ENCODE measurements around the gene ZIM2.

Gene ZIM2

DNA sequence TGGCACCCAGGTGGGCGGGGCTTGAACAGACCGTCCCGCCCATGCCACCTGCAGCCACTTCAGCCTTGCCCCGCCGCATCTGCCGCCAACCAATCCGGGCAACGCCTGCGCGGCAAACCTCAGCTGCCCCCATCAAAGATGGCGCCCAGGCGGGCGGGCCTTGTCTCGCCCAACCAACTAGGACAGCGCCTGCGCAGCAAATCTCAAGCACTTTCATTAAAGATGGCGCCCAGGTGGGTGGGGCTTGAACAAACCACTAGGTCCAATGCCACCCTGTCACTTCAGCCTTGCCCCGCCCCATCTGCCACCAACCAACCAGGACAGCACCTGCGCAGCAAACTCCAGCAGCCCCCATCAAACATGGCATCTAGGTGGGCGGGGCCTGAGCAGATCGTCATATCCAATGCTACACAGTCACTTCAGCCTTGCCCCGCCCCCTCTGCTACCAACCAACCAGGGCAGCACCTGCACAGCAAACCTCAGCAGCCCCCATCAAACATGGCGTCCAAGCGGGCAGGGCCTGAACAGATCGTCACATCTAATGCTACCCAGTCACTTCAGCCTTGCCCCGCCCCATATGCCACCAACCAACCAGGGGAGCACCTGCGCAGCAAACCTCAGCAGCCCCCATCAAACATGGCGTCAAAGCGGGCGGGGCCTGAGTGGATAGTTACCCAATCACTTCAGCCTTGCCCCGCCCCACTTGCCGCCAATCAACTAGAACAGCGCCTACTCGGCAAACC lies 1.4 kb downstream of the ZIM2 start:
- DNase-seq = no peak

DNA sequence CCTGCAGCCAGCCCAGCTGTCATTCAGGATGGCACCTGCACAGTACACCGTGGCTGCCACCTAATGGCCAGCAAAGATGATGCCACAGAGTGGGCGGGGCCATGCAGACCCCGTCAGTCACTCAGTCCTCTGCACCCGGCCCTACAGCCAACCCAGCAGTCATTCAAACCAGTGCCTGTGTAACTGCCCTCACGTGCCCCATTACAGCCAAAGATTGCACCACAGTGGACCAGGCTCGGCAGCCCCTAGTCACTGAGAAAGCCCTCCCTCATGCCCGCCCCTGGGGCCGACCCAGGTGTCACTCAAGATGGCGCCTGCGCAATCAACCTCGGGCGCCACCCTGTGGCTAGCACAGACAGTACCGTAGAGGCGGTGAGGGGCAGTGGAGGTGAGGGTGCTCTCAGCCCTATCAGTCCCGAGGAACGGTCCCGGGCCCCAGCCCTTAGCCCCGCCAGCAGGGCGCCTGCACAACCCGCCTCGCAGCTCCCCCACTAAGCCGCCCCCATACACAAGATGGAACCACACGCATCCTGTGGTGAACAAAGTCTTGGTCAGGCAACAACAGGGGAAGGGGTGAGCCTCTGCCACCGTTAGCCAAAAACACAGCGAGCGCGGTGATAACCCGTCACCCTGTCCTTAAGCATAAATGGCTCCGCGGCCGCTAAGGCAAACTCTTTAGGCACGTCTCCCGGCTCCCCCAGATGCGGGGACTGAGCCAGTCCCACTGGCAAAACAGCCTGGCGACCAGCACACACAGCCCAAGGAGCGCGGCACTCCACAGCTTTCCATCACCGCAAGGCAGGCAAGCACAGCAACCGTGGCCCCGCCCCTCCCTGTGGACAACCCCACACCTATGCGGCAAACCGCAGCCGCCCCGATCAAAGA lies 2.3 kb downstream of the ZIM2 start:
- DNase-seq = no peak

DNA sequence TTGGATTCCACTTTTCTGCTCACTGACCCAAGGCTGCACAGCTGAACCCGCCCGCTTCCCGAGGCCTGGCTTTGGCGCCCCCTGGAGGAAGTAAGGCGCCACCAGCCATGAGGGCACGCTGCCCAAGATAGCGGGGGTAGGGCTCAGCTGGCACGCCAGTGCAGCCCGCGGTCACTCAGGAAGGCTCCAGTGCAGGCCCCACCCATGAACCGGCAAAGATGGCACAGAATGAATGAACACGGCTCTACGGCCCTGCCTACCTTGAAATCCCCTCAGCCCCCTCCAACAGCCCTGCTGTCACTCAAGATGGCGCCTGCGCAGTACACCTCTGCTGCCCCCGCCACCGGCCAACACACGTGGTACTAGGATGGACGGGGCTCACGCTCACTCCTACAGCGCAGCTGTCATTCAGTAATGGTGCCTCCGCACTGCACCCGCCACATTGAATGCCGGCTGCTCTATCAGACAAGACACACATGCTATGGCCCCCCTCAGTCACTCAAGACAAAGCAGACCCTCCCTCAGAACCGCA lies 3.0 kb downstream of the ZIM2 start:
- no peak for DNase-seq

DNA sequence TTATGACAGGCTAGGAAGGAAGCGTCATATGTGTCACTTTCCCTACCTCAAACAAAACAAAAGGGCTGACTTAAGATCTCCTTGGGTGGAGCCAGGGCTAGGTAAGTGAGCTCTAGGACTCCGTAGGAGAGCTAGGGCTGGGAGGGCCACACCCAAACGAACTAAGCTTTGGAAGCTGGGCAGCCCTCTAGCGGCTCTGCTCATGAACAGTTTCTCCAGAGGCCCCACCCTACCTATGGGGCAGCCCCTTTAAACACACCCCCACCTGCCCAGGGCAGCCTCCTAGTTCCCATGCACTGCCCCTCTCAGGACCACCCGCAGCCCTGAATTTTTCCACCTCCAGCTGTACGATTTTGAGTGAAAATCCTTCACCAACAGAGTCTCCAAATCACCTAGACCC lies 3.5 kb downstream of the ZIM2 start:
- no peak for DNase-seq

DNA sequence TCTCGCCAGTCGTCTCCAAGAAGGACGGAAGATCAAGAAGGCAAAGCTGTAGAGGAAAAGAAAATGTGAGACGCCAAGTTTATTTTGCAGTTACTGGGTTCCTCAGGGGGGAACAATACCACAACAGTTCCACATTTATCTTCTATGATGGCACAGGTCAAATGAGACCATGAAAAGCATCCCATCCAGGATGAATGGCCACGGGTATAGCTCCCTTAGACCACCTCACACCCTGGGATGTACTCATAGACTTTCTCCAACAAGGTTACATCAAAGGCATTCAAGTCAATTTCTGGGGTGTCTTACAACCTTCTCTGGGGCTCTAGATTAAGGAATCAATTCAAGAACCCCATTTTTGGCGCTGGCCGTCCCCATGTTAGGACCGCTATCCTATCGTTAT lies 4.5 kb downstream of the ZIM2 start:
- no peak for DNase-seq

DNA sequence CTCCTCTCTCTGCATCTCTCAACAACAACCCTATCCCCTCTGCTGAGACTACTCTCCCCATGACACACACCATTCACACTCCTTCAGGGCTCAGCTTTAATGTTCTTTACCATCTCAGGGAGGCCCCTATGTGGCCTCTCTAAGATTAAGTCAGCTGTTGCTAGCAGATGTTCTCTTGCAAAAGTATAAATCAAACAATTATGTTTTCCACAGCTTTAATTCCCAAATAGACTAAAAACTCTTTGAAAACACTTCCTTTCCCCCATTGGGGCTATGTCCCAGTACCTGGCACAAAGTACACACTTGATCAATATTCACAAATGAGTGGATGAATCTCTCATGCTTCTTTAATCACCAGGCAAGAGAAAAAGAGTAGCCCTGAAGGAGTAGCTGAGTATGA lies 5.1 kb downstream of the ZIM2 start:
- no peak for DNase-seq

DNA sequence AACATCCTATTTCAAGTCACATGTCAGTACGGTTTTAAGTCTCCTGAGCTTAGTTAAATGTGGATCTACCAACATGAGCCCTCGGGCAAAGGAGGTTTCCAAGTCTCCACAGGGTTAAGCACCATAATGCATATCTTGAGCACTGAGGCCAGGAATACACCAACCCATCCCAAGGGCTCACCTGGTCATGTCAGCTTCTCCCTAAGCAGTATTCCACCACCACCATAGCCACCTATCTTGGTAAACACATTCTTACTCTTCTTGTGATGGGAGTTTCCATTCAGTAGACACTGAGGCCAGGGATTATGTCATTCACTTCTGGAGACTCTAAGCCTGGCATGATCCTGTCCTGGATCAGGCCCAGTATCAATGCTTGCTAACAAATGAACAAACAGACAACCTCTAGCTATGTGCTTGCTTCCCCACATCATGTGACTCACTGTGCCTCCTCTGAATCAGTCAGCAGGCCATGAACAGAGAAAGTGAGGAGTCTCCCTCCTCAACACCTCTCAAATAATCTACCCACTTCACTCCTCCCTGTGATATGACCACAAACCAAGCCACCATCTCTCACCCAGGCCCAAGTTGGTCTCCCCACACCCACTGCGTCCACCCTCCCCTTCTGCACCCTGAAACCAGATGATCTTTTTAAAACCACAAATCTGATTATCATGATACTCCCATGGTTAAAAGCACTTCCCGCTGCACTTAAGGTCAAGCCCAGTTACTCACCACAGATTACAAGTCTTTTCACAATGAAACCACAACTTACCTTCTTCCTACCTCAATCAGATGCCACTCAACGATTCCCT lies 5.8 kb downstream of the ZIM2 start:
- DNase-seq = no peak

DNA sequence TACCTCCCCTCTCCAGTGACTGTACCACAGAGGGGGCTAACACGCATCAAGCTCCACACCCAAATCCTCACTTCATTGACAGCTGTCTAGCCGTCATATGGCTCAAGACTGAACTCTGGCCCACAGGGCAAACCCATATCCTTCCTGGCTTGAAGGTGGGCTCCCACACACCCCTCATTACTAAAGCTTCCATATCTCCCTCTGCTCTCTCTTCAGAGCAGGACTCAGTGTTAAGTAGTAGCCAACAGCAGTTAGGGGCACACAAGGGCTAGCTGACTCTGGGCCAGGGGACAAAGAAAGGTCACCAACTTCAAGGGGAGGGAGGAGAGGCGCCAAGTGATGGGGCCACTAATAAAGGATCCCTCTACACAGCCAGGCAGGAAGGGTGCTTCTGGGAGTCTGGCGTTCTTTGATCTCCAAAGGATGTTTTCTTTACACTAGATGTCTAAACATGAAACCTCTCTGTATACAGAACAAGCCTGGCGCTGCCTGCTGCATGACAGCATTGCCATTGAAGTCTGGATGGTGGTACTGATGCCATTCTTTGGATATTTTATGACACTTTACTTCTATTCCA lies 8.1 kb downstream of the ZIM2 start:
- DNase-seq = no peak

DNA sequence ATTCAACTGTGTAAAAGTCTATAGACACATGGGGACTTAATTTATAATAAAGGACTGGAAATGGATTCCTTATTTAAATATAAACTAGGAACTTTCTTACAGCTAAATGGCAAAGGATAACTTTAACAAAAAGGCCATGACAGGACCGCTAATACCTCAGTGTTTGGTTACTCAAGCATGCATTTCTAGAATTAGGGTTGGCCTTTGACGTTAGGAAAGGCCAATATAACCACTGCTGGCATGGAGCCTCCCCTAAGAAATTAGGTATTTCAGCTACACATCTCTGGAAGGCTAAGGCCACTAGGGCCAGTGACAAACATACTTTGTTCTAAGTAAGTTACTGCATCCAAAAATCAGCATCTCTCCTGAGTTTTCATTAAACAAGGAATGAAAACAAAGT lies 9.3 kb downstream of the ZIM2 start:
- no peak for DNase-seq

DNA sequence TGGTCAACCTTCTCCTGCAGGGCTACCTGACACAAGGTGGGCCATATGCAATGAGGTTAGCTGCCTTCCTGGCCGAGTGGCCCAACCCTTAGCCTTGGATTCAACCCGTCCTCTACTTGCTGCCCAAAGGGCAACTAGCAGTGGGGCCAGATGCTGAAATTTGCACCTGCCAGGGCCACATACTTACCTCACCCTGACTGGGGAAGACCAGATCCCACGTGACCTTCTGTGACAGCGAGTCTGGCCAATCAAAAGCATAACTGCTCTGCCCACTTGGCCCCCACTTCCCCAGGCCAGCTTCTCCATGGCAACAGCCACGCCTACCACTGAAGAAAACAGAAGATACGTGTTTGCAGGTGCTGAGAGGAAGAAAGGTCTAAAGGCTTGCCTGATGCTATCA lies 10.9 kb downstream of the ZIM2 start:
- no peak for DNase-seq

DNA sequence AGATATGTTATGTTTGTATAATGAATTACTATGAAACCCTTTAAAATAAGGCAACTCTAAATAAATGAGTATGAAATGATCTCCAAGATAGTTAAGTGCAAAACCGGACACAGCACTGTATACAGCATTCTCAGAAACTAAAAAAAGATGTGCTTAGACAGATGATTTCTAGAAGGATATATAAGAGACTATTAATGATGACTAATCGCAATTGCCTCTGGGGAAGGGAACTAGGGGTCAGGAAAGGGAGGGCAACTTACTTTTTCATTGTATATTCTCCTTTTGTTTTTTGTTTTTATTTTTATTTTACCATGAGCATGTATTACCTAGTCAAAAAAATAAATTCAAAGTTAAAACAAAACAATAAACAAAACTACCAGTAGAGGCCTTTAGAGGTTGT lies 12.8 kb downstream of the ZIM2 start:
- no peak for DNase-seq

DNA sequence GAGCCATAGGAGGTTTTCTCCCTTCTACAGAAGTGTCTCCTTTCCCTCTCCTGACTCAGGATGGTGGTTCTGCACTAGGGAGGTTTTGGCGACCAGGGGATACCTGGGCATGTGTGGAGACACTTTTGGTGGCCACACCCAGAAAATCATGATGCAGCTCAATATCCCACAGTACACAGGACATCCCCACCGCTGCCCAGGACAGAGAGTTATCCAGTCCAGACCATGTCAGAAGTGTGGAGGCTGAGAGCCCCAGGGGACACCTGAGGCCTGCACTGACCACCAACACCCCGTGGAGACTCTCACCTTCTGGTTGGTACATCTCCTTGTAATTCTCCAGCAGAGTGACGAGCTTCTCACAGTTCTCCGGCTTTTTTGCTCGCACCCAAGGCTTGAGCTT lies 16.6 kb downstream of the ZIM2 start:
- DNase-seq = no peak

DNA sequence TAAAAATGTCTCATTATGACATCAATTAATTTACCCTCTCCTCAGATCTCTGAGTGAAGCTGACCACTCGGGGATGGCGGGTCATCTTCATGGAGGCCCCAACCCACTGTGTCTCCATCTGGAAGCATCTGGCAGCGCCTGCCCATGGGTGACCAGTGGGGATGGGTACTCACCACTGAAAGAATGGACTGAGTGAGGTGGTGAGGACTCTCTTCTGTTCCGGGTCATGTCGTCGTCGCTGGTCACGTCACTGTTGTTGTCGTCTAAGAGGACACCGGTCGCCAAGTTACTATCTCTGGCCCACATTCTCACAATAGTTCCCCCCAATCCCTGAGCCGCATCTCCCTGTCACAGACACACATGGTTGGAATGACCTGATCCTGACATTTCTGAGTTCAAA lies 17.1 kb downstream of the ZIM2 start:
- no peak for DNase-seq

DNA sequence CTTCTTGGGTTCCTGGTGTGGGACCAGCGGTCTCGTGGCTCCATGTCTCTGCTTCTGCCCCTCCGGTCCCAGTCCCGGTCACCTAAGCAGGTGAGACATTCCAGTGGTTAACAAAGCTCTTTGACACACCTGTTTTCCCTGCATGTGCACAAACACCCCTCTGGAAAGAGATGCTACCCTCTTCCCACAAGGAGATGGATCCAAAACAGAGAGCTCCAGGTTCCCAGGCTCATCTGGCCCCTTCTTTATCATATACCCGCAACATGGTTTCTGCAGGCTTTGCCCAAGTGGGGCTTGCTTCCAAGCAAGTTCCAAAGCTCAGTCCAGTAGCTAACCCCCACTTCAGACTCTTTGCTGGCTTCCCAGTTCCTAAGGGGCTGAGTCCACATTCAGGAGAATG lies 17.8 kb downstream of the ZIM2 start:
- no peak for DNase-seq

DNA sequence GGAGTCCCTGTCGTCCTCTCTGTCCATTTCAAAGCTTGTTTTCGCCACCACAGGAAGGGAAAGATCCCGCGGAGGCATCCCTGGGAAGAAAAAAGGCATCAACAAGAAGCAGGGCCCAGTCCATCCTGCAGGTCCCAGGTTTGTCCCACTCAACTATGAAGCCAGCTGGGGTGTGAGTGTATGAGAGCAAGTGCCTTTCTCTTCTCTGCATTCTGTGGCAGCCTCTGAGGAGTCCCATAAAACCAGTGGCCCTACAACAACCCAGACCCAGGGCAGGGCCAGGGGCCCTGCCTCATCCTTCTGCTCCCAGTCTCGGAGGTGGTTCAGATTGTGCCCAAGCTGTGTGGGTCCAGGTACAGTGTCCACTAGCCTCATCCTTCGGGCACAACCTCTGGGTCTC lies 18.9 kb downstream of the ZIM2 start:
- DNase-seq = no peak

DNA sequence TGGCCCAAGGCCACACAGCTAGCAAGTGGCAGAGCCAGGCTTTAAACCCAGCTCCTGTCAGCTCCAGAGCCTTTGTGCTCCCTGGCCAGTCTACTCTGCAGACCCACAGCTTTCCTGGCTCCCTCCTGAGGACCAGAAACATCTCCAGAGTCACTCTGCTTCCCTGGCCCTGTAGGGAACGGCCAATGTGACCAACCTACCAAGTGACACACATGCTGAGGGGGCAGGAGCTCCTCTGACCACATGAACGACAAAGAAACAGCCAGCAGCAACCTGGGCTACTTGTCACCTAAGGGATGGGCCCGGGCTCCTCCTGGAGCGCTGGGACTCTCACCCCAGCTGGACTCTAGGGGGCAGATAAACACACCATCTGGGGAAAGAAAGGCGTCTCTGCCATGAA lies 19.3 kb downstream of the ZIM2 start:
- DNase-seq = no peak

DNA sequence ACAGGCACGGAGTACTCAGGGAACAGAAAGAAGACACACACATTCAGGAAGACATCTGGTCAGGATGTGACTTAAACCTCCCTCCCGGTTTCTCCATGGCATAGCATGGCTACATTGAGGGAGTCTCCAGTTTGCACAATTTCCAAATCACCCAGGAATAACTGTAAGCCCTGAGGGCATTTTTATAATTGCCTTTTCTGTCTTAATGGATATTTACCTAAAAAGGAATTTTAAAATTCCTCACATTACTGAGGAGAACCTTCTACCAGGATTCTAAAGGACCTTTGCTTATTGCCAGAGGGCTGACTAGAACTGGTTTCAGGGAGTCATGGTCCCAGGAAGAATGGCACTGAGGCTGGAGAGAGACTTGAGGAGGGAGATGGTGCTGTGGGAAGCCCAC lies 21.4 kb downstream of the ZIM2 start:
- DNase-seq = no peak

DNA sequence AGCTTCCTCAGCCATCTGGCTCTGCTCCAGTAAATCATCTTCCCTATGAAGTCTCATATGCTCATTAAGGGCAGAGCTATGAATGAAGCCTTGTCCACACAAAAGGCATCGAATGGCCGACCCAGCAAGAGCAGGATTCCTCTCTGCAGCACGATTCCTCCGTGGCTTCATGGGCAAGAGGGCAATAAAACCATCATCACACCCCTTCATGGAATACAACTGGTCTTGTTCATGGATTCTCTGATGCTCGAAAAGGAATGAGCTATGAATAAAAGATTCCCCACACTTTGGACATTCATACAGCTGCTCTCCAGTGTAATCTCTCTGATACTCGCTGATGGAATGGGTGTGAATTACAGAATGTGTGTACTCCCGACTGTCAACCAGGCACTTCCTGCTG lies 25.9 kb downstream of the ZIM2 start:
- no peak for DNase-seq

DNA sequence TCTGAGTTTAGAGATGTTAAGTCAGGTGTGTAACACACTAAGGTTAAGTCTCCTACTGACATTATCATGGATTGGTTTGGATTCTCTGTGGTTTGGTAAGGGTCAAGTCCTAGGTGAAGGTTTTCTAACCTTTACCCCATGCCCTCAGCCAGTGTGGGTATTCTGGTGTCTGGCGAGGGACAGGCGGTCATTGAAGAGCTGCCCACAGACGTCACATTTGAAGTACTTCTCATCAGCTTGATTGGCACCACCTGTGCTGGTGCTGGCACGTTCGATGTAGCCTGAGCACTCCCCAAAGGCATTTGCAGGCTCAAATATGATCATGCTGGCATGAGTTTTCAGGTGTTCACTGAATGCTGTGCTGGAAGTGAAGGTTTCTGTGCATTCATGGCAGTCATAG lies 27.0 kb downstream of the ZIM2 start:
- no peak for DNase-seq

DNA sequence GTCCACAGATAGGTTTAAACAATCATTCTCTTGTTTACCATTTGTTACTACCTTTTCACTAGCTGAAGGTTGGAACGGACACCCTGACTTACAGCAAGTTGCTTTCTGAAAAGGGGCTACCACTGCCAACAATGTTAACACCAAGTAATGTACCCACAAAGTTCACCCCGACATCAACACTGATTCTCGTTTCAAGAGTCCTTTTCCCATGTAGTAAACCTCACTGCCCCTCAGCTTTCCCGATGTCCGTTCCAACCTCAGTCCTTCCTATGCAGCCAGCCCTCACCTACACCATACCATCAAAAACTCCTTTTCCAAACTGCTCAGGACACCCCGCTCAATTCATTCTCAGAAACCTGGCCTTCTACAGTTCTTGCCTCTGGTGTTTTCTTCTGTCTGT lies 29.0 kb downstream of the ZIM2 start:
- DNase-seq = no peak

DNA sequence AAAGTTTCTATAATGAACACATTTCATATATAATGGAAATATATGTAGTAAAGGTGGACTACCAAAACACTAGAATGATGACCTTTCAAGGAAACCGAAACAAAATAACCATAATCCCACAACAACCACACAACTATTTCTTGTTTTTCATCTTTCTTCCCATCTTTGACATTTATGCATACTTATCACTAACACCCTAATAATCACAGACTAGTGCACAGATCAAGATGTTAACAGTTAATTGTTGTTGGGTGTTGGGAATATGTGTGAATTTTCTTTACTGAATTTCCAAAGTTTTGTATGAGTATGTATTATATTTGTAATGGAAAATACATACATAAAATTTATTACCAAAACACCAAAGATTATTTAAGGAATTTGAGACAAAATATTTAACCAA lies 30.3 kb downstream of the ZIM2 start:
- no peak for DNase-seq

DNA sequence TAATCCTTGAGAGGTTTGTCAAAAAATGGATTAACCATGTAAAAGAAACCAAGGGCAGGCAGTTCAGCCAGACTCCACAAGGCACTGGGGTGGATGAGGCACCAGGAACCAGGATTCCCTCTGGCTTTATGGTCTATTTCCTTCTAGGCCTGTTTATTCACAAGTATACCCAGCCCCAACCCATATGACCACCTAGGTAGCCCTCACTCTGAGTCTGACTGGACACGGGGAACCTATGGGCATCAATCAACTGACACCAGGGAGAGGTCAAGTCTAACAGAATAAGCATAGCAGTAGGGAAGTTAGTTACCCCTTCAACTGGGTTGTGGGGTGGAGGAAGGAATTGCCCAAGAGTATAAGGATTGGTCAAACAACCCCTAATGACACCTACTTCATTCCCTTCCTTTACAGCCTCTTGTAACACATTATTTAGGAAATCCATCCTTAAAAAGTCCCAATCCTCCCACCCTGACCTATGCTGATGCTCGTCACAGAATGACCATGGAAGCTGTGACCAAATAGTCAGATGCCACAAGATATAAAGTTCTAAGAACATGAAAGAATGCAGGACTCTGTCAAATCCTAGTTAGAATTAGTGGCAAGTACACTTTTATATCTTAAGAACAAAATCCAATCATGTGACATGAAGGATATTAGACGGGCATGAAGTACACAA lies 31.7 kb downstream of the ZIM2 start:
- DNase-seq = no peak

DNA sequence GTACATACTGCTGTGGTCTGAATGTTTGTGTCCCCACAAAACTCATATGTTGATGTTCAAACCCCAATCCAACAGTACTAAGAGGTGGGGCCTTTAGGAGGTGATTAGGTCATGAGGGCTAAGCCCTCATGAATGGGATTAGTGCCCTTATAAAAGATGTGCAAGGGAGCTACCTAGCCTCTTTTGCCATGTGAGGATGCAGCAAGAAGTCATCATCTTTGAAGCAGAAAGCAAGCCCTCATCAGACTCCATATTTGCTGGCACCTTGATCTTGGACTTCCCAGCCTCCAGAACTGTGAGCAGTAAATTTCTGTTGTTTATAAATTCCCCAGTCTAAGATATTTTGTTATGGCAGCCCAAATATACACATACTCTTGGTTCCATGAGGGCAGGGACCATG lies 33.9 kb downstream of the ZIM2 start:
- no peak for DNase-seq
